NCI-H2029 (cell line): ENCODE results near the gene HIP1.
"Not testable (repeated sequence)": the region's sequence is repeated elsewhere in the genome, so short reads cannot be mapped to it uniquely, and the experiment has no call there.

Experiments
- DNase-seq: peaks from one replicate; lab custom pipeline; 2025; lab: John Stamatoyannopoulos, UW

HIP1 gene

GRCh38 chr7:75682052-75682451 lies 56.7 kb downstream of the HIP1 start:
- not testable (repeated sequence) for DNase-seq

- no peak for DNase-seq
Measured at GRCh38 chr7:75679060-75679459, 59.7 kb downstream of the HIP1 start.

DNA sequence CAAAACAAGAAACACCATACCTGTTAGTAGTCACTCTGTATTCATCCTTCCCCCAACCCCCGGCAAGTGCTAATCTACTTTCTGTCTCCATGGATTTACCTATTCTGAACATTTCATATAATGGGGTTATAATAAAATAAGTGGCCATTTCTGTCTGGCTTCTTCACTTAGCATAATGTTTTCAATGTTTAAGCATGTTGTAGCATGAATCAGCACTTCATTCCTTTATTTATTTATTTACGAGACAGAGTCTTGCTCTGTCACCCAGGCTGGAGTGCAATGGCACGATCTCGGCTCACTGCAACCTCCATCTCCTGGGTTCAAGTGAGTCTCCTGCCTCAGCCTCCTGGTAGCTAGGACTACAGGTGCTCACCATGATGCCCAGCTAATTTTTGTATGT lies 69.2 kb downstream of the HIP1 start:
- DNase-seq, result no peak

GRCh38 chr7:75667938-75668337 lies 70.8 kb downstream of the HIP1 start:
- DNase-seq, result no peak

GRCh38 chr7:75663302-75663907 lies 75.3 kb downstream of the HIP1 start:
- DNase-seq, result no peak

DNA sequence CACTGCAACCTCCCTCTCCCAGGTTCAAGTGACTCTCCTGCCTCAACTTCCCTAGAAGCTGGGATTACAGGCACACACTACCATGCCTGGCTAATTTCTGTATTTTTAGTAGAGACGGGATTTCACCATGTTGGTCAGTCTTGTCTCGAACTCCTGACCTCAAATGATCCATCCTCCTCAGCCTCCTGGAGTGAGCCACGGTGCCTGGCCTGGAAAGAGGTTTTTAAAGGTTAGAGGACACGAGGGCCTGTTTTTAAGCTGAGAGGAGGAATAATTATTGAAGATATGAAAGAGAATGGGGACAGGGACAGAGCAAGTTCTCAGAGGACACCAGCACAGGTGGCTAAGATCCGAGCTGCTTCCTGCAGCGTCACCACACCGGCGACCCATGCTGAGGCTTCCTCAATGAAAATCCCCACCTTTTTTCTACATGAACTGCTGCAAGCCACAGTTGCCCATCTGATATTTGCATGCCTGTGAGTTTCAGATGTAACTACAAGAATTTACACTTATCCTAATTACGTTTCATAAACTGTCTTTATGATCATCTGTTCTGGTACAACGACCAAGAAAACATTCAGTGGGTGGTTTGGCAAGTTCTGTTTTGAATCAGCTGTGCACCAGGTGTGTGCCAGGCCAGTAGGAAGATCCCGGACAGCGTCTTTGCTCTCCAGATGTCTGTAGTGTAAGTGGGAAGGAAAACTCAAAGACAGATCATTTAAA lies 76.0 kb downstream of the HIP1 start:
- DNase-seq, result no peak

- DNase-seq, result no peak
Measured at GRCh38 chr7:75660566-75661215, 78.0 kb downstream of the HIP1 start.

DNA sequence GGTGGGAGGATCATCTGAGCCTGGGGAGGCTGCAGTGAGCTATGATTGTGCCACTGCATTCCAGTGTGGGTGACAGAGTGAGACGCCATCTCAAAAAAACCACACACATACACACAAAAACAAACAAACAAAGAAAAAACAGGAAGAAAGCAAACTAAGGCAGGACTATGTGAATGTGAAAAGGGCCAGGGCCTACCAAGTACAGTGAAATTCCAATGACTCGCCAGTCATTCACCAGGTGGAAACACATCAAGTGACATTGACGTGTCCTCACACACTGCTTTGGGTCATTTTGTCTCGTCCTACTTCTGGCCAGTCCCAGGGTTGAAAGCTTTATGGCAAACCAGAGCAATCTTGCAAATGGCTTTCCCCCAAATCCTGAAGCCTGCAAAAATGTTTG lies 79.9 kb downstream of the HIP1 start:
- DNase-seq, result no peak

DNA sequence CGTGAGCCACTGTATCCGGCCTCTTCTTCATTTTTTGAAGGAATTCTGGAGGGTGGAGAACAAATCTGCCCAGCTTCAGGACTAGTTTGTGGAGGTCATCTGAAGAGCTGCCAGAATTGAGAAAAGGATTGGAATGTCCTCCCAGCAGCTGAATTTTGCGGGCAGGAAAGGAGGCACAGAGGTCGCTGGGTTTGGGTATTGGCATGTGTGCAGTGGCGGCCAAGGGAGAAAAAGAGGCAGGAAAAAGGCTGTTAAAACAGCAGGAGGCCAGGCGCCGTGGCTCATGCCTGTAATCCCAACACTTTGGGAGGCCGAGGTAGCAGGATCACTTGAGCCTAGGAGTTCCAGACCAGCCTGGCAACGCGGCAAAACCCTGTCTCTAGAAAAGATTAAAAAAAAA lies 80.4 kb downstream of the HIP1 start:
- no peak for DNase-seq

GRCh38 chr7:75657866-75658265 lies 80.9 kb downstream of the HIP1 start:
- DNase-seq, result no peak

GRCh38 chr7:75656740-75657139 lies 82.0 kb downstream of the HIP1 start:
- DNase-seq, result no peak

- no peak for DNase-seq
Measured at GRCh38 chr7:75655536-75655935, 83.2 kb downstream of the HIP1 start.

GRCh38 chr7:75654855-75655254 lies 83.9 kb downstream of the HIP1 start:
- DNase-seq, result no peak

- no peak for DNase-seq
Measured at GRCh38 chr7:75653651-75654050, 85.1 kb downstream of the HIP1 start.

GRCh38 chr7:75652788-75653187 lies 86.0 kb downstream of the HIP1 start:
- no peak for DNase-seq

GRCh38 chr7:75650681-75651080 lies 88.1 kb downstream of the HIP1 start:
- peak; percentile 7 for DNase-seq

DNA sequence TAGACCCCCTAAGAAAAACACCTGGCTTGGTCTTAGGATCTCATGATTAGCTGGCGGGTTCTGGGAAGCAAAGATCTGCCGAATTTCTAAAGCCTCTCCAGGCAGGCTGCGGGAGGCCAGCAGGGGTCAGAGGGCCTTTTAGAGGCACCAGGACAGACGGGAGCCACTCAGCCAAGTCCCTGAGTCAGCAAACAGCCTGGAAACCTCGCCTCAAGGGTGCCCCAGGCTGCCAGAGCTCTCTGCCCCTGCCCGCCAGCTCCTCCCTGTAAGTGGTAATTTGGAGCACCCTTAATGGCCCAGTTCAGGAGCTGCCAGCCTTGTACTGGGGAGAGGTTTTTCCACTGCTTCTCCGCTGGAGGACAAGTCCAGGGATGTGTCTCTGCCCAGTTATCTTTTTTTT lies 88.7 kb downstream of the HIP1 start:
- DNase-seq, result no peak

GRCh38 chr7:75649462-75649861 lies 89.3 kb downstream of the HIP1 start:
- DNase-seq, result no peak

DNA sequence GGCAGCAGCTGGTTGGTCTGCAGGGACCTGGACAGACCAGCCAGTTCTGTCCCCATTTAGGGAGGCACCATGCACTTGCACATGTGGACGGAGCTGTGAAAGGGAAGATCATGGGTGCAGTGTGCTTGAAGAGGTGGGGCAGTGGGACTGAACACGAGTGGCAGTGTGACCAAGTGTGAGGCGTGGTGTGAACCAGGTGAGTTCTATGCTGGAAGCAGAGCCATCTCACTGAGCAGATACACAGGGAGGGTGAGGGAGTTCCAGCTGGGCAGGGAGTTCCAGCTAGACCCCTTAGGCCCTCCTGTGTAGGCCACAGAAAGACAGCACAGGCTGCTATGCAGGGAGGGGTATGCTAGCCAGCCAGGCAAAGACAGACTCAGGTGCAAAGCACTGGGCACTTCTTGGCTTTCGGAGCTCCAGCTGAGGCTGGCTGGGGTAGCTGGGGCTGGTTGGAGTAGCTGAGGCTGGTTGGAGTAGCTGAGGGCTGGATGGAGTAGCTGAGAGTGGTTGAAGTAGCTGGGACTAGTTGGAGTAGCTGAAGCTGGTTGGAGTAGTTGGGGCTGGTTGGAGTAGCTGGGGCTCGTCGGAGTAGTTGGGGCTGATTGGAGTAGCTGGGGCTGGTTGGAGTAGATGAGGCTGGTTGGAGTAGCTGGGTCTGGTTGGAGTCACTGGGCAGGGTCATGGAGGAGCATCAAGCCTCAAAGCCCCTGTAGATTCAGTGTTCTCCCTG lies 90.9 kb downstream of the HIP1 start:
- no peak for DNase-seq

DNA sequence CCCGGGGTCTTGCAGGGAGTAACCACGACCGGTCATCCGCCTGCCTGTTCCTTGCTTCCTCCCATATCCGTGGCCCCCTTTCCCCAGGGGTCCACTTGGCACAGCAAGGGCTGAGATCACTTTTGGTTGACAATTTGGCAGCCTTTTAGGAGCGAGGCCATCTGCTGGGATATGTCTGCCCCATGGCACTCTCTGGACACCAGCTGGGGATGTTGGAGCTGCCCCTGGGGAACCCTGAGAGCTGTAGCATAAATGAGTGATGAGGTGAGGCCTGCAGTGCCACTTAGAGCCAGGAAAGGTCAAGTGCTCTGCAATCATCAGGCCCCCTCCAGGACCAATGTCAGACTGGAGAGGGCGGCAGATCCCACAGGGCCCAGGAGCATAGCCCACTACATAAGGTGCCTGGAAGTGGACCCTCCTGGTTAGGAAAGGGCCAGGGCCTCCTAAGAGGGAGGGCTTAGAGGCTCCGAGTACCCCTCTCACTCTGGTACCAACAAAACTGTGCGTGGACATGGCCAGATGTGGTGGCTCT lies 92.1 kb downstream of the HIP1 start:
- DNase-seq, result no peak

- DNase-seq, result no peak
Measured at GRCh38 chr7:75645570-75645969, 93.2 kb downstream of the HIP1 start.

- DNase-seq, result no peak
Measured at GRCh38 chr7:75644589-75644988, 94.2 kb downstream of the HIP1 start.
